Natural killer cell treated with Interleukin-12 subunit alpha and Interleukin-12 subunit beta and Interleukin-15 and Interleukin-18, amount 100 ng/mL, for 72 hours (primary cell): ENCODE results near the gene DPP9. TPM values are rescaled to one million over a fixed set of nuclear protein-coding genes. Genes with fewer than 3 reads are reported as not detected.

ENCODE experiments used
- ATAC-seq, 2 donors: fragments of 150-1000 bp; cut with Tn5 transposase in 1 of 2; sonication (Bioruptor Pico), chemical (Tn5 transposase) in 1 of 2; 2 replicates each; pipeline ENCODE4 v1.10.0; 2021
- DNase-seq: peaks from one replicate; pipeline ENCODE4 v3.0.0; 2022; ENCODE audit warnings: low spot score
- H3K27ac Mint-ChIP-seq, 2 donors: 1 replicate in 1 of 2; 2 replicates in 1 of 2; pipeline ENCODE4 v1.8.0; 2022; ENCODE audit warnings: mixed read lengths in 2 of 2, mild to moderate bottlenecking in 1 of 2, moderate library complexity in 1 of 2
- H3K27me3 Mint-ChIP-seq, 2 donors: 1 replicate in 1 of 2; 2 replicates in 1 of 2; pipeline ENCODE4 v1.8.0; 2022; ENCODE audit warnings: mixed read lengths in 2 of 2
- H3K36me3 Mint-ChIP-seq: one replicate; pipeline ENCODE4 v1.8.0; 2022; ENCODE audit warnings: mixed read lengths
- H3K4me1 Mint-ChIP-seq, 2 donors: 1 replicate in 1 of 2; 2 replicates in 1 of 2; pipeline ENCODE4 v1.8.0; 2022; ENCODE audit warnings: low read depth in 2 of 2, mixed read lengths in 2 of 2, mild to moderate bottlenecking in 1 of 2
- H3K4me3 Mint-ChIP-seq: one replicate; pipeline ENCODE4 v1.8.0; 2022; ENCODE audit warnings: mixed read lengths
- H3K9me3 Mint-ChIP-seq: 2 replicates; pipeline ENCODE4 v1.8.0; 2022; ENCODE audit warnings: mixed read lengths
- total RNA-seq, 2 donors: library from RNA; stranded (reverse); gene quantifications; one replicate each; pipeline ENCODE4 v1.2.3, GENCODE V29; 2022

Gene DPP9
- total RNA-seq, 2 donors from 2014 or later: 125 to 175 TPM

- no peak overlapping the region for H3K27ac Mint-ChIP-seq
- H3K4me1 Mint-ChIP-seq: peaks cover 12% of the 10 kb centered on the region in 2 donors
- H3K4me3 Mint-ChIP-seq: no peak overlapping the region
- H3K36me3 Mint-ChIP-seq: no peaks in the 10 kb centered on the region
- H3K9me3 Mint-ChIP-seq: no peaks in the 10 kb centered on the region
- DNase-seq (no peak), ATAC-seq (no peak)
- no peaks in the 10 kb centered on the region for H3K27me3 Mint-ChIP-seq
Measured at GRCh38 chr19:4641132-4641531, 82.5 kb downstream of the DPP9 start.

GRCh38 chr19:4640247-4641000 lies 83.2 kb downstream of the DPP9 start:
- H3K27ac Mint-ChIP-seq: no peak overlapping the region
- H3K4me1 Mint-ChIP-seq: peaks cover 12% of the 10 kb centered on the region in 2 donors
- no peaks in the 10 kb centered on the region for H3K36me3 Mint-ChIP-seq
- ATAC-seq: no peak
- no peaks in the 10 kb centered on the region for H3K9me3 Mint-ChIP-seq
- H3K4me3 Mint-ChIP-seq: peak overlapping the region; percentile 99
- no peak for DNase-seq
- no peaks in the 10 kb centered on the region for H3K27me3 Mint-ChIP-seq

DNA sequence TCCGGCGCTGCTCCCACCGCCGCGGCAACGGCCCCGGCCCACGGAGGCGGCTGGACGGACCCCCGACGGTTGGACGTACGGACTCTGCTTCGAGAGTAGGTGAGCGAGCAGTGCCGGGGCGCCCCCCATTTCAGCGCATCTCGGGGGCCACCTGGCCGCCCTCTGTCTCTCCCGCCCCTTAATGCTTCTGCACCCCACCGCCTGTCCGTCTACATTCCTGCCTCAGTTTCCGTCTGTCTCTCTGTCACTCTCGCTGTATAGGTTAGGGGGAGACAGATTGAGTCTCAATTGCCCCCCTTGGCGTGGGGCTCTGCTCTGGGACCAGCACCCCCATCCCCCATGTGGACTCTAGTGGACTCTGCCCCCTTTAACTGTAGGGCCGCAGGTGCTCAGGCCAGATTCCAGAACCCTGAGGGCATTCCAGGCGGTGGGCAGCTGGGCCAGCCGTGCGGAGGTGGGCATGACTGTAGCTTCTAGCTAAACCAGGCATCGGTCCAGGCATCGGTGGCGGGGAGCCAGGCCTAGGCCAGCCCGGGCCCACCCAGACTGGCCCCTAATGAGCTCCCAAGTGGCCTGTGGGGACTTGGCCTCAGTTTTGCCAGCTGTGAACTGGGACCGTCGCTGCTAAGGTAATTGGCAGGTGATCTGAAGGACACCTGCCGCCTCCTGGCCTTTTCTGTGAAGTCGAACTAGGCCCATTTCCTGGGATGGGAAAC lies 84.0 kb downstream of the DPP9 start:
- Mint-ChIP-seq H3K4me3 (peak overlapping the region; percentile 99), H3K27me3 (no peaks in the 10 kb centered on the region), H3K9me3 (no peaks in the 10 kb centered on the region), H3K4me1 (peaks cover 13 to 15% of the 10 kb centered on the region in 2 donors), H3K36me3 (no peaks in the 10 kb centered on the region), H3K27ac (peak overlapping the region; percentile 73 to 95)
- DNase-seq: no peak
- ATAC-seq: no peak

- peaks cover 19% of the 10 kb centered on the region in 2 donors for H3K4me1 Mint-ChIP-seq
- ATAC-seq (peak; percentile 97 to 98), DNase-seq (peak; percentile 99)
- H3K27ac Mint-ChIP-seq: peak within 1 kb of the TSS; percentile 95 to 99
- no peaks in the 10 kb centered on the region for H3K9me3 Mint-ChIP-seq
- peak within 1 kb of the TSS; percentile 99 for H3K4me3 Mint-ChIP-seq
- no peaks in the 10 kb centered on the region for H3K36me3 Mint-ChIP-seq
- no peaks in the 10 kb centered on the region for H3K27me3 Mint-ChIP-seq
Measured at GRCh38 chr19:4638828-4639530, 84.7 kb downstream of the DPP9 start, which contains the start of gene TNFAIP8L1. TSS of gene TNFAIP8L1 (plus strand) at chr19:4639516. CDS start at chr19:4651870, 12,354 bp downstream.

DNA sequence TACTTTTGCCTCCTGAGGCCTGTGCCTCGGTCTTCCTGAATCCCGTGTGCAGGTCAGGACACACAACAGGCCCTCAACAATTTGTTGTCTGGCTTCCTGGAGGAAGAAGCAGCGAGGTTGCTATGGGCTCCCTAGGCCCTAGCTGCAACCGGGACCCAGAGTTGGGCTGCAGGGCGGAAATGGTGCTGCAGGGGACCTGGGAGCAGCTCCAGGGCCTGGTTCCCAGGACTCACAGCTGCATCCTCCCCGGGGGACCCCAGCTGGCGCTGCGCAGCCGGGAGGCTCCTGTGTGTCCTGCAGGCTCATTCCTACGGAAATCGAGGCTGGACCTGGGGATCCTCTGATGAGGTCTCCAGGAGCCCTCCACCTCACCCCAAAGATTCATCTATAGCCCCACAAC lies 85.3 kb downstream of the DPP9 start:
- H3K36me3 Mint-ChIP-seq: no peaks in the 10 kb centered on the region
- H3K27ac Mint-ChIP-seq: peak overlapping the region; percentile 95 to 99
- DNase-seq: no peak
- H3K9me3 Mint-ChIP-seq: no peaks in the 10 kb centered on the region
- H3K4me1 Mint-ChIP-seq: peaks cover 24% of the 10 kb centered on the region in 2 donors
- ATAC-seq: no peak
- H3K27me3 Mint-ChIP-seq: no peaks in the 10 kb centered on the region
- H3K4me3 Mint-ChIP-seq: no peak overlapping the region

- Mint-ChIP-seq H3K36me3 (no peaks in the 10 kb centered on the region), H3K4me3 (peak overlapping the region; percentile 25), H3K4me1 (peaks cover 29 to 32% of the 10 kb centered on the region in 2 donors), H3K9me3 (no peaks in the 10 kb centered on the region), H3K27me3 (no peaks in the 10 kb centered on the region), H3K27ac (no peak overlapping the region)
- DNase-seq: no peak
- no peak for ATAC-seq
Measured at GRCh38 chr19:4636761-4637160, 86.9 kb downstream of the DPP9 start.

DNA sequence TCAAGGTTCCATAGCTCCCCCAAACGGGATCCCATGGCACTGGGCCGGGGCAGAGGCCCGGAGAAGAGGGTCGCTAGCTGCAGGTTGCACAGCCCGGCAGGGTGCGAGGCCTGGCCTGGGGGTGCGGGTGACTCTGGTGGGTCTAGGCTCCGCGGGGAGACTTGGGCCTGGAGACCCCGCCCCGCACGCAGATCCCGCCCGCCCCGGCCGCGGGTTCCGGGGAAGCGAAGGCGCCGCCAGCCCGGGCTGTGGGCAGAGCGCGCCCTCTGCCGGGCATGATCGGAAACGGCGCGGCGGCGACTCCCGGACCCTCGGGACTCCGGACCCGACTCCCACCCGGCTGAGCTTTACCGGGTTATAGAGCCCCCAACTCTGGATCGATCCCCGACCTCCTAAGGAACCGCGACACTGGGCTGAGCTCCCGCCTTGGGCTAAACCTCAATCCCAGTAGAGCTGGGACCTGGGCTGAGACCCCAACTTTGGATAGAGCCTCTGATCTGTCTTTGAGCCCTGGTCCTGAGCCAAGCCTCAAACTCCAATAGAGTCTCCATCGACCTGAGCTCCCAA lies 87.4 kb downstream of the DPP9 start:
- H3K4me3 Mint-ChIP-seq: peak overlapping the region; percentile 25
- DNase-seq (peak; percentile 81), ATAC-seq (peak; percentile 7 to 15)
- peaks cover 29 to 32% of the 10 kb centered on the region in 2 donors for H3K4me1 Mint-ChIP-seq
- no peaks in the 10 kb centered on the region for H3K27me3 Mint-ChIP-seq
- no peak overlapping the region for H3K27ac Mint-ChIP-seq
- H3K9me3 Mint-ChIP-seq: no peaks in the 10 kb centered on the region
- H3K36me3 Mint-ChIP-seq: no peaks in the 10 kb centered on the region

- peak overlapping the region; percentile 10 for H3K4me3 Mint-ChIP-seq
- no peaks in the 10 kb centered on the region for H3K36me3 Mint-ChIP-seq
- no peak overlapping the region for H3K27ac Mint-ChIP-seq
- no peaks in the 10 kb centered on the region for H3K9me3 Mint-ChIP-seq
- ATAC-seq (no peak), DNase-seq (no peak)
- peaks cover 29 to 32% of the 10 kb centered on the region in 2 donors for H3K4me1 Mint-ChIP-seq
- H3K27me3 Mint-ChIP-seq: no peaks in the 10 kb centered on the region
Measured at GRCh38 chr19:4635754-4636116, 87.9 kb downstream of the DPP9 start.

DNA sequence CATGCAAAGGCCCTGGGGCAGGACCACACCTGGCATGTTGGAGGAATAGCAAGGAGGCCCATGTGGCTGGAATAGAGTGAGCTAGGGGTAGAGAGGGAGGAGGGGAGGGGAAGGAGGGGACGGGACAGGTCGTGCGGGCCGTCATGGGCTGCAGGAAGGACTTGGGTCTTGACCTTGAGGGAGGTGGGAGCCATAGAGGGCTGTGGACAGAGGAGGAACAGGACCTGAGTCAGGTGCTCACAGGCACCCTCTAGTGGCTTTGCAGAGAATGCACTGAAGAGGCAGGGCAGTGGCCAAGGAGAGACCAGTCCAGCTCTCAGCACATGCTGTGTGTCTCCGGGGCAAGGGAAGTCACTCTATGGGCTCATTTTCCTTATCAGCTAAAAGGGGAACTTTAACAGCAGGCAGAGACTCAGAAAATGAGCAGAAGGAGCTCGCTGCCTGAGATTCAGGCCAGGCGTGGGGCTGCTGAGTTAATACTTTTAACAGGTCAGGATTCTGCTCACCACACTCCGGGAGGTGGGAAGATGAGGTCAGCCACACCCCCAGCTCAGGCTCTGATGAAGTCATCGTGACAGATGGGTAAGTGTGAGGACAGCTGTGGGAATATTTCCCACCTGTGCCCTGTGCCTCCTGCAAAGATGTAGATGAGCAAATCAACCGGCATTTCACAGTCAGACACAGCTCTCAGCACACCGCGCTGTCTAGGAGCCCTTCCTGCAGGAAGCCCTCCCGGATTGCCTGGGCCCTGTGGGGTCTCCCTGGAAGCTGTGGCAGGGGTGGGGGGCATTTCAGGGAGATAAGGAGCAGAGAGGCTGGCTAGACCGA lies 90.3 kb downstream of the DPP9 start:
- peak; percentile 71 for DNase-seq
- no peaks in the 10 kb centered on the region for H3K36me3 Mint-ChIP-seq
- peak overlapping the region; percentile 58 for H3K4me3 Mint-ChIP-seq
- ATAC-seq: peak; percentile 72 to 83
- peak overlapping the region; percentile 42 to 59 for H3K27ac Mint-ChIP-seq
- no peaks in the 10 kb centered on the region for H3K9me3 Mint-ChIP-seq
- peaks cover 17 to 23% of the 10 kb centered on the region in 2 donors for H3K4me1 Mint-ChIP-seq
- H3K27me3 Mint-ChIP-seq: no peaks in the 10 kb centered on the region

Other genes with a start within 250 kb of the DPP9 start
- gene PLIN4, start 205.4 kb downstream of the DPP9 start, total RNA-seq: not detected
- not detected for gene PLIN5, start 188.6 kb downstream of the DPP9 start, total RNA-seq
- gene LRG1, start 183.8 kb downstream of the DPP9 start, total RNA-seq: under 1 TPM in 1 of 2 donors, not detected in 1; 0.36 TPM
- gene SEMA6B, start 164.2 kb downstream of the DPP9 start, total RNA-seq: under 1 TPM in 1 of 2 donors, not detected in 1; 0.14 TPM
- 10 to 100 TPM in 1 of 2 donors, 1 to 10 TPM in 1; 8.3 to 10.3 TPM for gene TNFAIP8L1, start 84.3 kb downstream of the DPP9 start, total RNA-seq
- 100 to 1,000 TPM; 107 to 195 TPM for gene MYDGF, start 53.5 kb downstream of the DPP9 start, total RNA-seq
- gene FEM1A, start 67.9 kb upstream of the DPP9 start, total RNA-seq: 10 to 100 TPM; 19.7 to 24.0 TPM
- gene TICAM1, start 107.9 kb upstream of the DPP9 start, total RNA-seq: 10 to 100 TPM; 42.6 to 47.0 TPM
- gene PLIN3, start 143.8 kb upstream of the DPP9 start, total RNA-seq: 10 to 100 TPM; 25.1 to 34.0 TPM
- gene ARRDC5, start 179.1 kb upstream of the DPP9 start, total RNA-seq: 1 to 10 TPM; 1.6 to 2.2 TPM
- 100 to 1,000 TPM in 1 of 2 donors, 10 to 100 TPM in 1; 75.5 to 201 TPM for gene UHRF1, start 185.7 kb upstream of the DPP9 start, total RNA-seq
- gene KDM4B, start 245.3 kb upstream of the DPP9 start, total RNA-seq: 10 to 100 TPM; 57.0 to 63.1 TPM